GM19023 (cell line): ENCODE measurements around the gene GNPTG.
A peak's percentile ranks its signal among the peaks of the same experiment; 100 is the strongest.

Source experiments
- ATAC-seq: cut with Tn5 transposase; IDR thresholded peaks from one replicate; pipeline ENCODE4 v1.9.1; 2021; ENCODE audit warnings: mild to moderate bottlenecking, moderate library complexity; ENCODE audit not compliant: unreplicated experiment

Gene GNPTG

DNA sequence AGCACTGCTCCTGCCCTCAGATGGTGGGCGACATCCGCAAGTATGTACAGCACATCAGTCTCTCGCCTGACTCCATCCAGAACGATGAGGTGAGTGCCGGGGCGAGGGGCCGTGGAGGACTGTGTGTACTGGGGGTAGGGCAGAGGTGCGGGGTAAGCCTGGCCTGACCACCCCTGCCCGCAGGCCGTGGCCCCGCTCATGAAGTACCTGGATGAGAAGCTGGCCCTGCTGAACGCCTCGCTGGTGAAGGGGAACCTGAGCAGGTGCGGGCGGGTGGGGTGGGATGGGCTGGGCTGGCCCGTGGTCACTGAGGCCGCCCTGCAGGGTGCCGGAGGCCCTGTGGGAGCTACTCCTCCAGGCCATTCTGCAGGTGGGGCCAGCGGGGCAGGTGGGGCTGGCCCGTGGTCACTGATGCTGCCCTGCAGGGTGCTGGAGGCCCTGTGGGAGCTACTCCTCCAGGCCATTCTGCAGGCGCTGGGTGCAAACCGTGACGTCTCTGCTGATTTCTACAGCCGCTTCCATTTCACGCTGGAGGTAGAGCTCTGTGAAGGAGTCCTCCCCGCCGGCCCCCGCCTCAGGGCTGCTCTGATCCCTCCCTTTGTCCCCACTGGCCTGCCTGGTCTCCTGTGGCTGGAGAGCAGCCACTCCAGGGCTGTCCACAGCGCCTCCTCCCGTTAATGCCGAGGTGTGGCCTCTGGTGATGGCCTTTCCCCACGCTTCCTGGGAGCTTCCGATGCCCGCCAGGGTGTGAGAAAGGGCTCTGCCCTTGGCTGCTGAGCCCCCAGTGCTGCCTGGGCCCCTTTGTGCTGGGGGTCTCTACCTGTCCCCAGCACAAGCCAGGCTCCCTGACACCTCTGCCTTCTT, 5.1 kb upstream of the GNPTG start:
- no peak for ATAC-seq

DNA sequence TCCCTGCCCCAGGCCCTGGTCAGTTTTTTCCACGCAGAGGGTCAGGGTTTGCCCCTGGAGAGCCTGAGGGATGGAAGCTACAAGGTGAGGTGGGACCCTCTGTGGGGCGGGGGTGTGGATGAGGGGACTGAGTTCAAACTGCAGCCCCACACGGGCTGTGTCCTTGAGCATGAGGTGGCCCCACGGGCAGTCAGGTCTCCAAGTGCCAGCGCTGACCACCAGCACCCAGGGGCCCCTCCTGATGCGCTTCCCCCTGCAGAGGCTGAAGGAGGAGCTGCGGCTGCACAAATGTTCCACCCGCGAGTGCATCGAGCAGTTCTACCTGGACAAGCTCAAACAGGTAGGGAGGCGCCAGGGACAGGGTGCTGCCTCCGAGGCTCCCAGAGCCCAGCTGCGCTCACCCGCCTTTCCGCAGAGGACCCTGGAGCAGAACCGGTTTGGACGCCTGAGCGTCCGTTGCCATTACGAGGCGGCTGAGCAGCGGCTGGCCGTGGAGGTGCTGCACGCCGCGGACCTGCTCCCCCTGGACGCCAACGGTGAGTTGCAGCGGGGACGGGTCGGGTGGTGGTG, 4.4 kb upstream of the GNPTG start:
- no peak for ATAC-seq

DNA sequence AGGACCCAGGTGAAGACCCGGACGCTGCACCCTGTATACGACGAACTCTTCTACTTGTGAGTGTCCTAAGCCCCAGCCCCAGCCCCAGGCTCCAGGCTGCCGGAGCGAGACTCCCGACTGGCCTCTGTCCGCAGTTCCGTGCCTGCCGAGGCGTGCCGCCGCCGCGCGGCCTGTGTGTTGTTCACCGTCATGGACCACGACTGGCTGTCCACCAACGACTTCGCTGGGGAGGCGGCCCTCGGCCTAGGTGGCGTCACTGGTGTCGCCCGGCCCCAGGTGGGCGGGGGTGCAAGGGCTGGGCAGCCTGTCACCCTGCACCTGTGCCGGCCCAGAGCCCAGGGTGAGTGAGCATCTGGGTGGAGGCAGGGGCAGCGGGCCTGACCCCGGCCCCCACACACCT, 3.8 kb upstream of the GNPTG start:
- ATAC-seq = no peak

DNA sequence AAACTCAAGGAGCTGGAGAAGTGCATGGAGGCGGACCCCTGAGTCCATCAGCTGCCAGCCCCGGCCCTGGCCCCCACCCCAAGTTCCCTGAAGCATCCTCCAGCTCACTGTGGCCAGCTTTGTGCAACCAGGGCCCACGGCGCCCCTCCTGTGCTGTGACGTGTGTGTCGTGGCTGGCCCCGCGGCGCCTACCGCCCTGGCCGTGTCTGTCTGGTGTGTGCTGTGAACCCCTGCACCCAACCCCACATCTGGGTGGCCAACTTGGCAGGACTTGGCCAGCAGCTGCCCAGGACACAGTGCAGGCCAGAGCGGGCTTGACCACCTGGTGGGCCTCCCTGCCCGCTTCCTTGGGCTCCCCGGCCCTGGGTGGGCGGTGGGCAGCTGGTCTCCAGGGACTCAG, 3.3 kb upstream of the GNPTG start:
- ATAC-seq = no peak

DNA sequence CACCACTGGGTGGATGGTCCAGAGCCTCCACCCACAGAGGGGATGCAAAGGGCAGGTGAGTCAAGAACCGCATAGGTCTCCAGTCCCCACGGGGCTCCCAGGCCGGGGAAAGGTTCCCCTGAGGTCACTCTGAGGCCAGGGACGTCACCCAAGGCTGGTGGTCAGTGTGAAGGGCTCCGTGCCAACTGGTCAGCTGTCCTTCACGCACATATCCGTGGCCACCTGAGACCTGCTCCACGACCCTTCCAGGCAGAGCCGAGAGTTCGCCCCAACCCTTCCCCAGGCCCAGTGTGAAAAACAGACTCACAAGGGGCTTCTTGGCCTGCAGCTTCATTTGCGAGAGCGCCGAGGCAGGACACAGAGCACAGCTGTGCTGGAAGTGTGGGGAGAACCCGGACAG, 2.8 kb upstream of the GNPTG start:
- no peak for ATAC-seq

DNA sequence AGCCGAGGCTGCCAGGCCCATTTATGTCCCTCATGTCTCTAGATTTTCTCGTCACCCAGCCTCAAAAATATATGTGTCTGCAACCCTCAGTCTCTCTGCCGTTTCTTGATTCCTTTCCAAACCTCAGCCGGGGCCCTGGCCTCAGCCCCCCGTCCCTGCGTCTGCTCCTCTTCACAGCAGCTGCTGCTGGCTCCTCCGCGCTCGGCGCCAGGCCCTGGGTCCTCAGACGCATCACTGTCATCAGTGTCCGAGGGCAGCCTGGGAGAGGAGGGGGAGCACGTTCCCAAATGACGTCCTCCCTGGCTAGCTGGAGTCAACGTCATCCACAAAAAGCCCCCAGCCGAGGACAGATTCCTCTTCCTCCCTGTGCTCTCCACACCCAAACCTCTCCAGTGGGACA, 2.4 kb upstream of the GNPTG start:
- no peak for ATAC-seq

DNA sequence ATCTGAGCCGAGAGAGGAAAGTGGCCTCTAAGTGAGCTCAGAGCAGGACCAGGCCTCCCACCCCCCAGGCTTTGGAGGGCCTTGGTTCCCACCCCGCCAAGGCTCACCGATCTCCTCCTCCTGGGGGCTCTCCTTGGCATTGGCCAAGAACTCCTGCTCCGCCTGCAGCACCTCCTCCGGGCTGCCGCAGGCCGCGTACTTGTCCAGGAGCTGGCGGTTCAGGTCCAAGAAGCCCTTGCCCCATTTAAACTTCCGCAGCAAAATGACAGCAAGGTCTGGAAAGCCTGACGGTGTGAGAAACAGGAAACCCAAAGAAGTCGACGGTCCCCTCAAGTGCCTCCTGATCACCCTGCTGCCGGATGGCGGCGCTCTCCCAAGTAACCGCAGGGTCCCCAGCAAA, 1.8 kb upstream of the GNPTG start:
- ATAC-seq = no peak

DNA sequence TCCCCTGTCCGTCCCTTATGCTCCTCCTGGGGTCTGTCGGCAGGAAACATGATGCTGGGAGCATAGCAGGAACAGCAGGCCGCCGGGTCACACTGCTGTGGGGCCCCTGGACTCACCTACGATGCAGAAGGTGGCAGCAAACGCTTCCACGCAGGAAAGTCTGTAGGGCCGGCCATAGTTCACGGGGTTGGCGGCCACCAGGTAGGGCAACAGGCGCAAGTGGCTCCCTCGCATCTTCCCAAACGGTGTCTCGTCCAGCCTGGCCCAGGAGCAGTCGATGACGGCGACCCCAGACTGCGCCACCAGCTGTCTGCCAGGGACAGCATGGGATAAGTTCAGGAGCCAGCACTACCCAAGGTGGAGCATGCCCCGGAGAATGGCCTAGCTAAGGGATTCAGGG, 1.0 kb upstream of the GNPTG start:
- ATAC-seq = no peak

DNA sequence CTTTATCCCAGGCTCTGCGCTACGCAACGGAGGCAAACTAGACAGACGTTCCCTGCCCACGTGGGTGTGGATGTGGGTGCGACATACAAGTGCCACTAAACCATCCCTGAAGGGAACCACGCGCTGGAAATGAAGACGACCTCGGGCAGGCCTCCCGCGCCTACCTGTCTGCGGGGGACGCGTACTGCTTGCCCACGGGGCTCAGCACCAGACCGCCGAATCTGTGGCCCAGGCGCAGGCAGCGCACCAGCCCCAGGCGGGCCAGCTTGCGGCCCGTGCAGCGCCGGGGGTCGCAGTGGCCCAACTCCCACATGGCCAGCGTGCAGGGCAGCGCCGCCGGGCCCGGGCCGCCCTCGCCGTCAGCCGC, 533 bp upstream of the GNPTG start:
- ATAC-seq = peak; percentile 8

DNA sequence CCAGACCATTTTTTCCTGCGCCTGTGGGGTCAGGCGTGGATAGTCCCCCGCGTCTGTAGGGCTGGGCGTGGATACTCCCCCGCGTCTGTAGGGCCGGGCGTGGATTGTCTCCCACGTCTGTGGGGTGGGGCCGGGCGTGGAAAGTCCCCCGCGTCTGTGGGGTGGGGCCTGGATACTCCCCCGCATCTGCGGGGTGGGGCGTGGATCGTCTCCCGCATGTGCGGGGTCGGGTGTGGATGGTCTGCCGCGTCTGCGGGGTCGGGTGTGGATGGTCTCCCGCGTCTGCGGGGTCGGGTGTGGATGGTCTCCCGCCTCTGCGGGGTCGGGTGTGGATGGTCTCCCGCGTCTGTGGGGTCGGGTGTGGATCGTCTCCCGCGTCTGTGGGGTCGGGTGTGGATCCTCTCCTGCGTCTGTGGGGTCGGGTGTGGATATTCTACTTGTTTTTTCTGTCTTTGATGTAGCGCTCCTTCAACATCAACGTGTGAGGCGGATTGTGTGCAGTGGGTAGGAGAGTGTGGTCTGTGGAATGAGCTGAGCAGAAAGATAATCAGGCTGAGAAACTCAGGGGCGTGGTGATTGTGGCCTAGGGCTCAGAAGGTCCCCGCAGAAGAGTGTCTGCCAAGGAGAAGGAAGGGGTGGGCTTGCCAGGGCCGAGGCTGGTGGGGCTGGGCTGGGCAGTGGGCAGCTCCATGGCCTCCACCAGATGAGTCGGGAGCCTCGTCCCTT, 3.2 kb downstream of the GNPTG start:
- no peak for ATAC-seq

DNA sequence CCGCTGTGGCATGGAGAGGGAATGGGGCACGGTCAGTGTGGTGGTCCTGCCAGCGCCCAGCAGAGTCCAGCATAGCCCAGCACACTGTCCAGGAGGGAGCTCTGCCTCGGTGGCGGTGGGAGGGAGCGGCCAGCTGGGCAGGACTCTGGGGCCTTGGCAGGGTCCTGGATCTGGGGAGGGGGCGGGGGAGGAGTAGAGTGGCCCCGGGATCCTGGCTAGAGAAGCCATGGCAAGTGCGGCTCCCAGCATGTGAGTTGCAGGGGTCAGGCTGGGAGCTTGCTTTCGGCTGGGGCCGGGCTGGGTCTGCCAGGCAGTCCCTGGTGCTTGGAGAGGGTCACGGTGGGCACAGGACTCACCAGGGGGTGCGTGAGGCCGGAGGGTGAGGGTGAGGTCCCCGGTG, 3.9 kb downstream of the GNPTG start:
- no peak for ATAC-seq

DNA sequence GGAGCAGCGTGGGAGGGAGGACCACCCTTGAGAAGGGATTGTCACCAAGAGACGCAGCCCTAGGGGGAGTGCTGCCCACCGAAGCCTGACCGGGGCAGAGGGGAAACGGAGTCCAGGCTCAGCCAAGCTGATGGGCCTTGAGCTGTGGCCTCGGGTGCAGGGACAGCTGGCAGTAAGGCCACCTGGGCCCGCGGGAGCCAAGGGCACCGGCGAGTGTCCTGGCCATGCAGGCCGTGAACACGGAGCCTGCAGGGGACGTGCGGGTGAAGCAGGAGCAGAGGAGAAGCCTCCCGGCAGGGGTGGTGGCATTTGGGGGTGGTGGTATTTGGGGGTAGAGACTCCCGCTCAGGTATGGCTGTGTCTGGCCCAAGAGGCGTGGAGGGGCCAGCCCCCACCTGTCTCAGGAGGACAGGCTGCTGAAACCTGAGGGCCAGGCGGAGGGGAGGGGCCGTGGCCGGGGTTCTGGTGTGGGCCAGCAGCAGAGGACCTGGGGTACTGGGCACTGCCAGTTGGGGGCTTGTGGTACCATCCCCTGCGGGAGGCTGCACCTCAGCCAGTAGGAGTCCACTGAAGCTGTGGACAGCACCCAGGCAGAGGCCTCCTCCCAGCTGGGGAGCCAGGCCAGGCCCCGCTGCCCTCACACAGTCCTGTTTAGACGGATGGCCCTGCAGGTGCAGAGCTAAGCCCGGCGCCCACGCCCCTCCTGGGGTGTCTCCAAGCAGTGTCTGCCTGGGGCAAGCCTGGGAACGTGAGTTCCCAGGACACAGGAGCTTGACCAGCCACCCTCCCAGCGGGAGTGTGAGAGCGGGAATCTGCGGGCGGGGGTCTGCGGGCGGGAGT, 4.5 kb downstream of the GNPTG start:
- no peak for ATAC-seq

DNA sequence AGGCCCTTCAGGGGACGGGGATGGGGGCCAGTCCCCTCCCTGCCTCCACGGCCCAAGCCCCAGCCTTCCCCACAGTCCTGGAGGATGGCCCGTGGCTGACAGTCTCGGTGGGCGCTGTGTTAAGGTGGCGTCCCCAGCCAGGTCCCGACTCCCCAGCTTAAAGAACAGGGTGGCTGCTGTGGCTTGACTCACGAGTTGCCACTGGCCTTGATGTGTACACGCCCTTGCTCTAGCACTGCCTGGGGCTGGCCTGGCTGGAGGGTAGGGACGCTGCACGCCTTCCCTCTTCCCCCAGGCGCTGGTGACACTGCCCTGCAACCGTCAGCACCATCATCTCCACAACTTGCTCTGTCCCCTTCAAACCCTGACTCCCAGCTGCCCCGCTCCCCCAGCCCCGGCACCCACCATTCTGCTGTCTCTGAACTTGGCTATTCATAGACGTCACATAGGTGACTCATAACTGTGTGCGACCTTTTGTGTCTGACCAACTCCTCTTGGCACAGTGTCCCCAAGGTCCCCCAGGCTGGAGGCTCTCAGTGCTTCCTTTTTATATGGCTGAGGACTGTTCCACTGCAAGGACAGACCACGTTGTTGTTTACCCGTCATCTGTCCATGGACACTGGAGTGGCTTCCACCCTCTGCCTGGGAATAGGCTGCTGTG, 6.3 kb downstream of the GNPTG start:
- ATAC-seq = no peak

DNA sequence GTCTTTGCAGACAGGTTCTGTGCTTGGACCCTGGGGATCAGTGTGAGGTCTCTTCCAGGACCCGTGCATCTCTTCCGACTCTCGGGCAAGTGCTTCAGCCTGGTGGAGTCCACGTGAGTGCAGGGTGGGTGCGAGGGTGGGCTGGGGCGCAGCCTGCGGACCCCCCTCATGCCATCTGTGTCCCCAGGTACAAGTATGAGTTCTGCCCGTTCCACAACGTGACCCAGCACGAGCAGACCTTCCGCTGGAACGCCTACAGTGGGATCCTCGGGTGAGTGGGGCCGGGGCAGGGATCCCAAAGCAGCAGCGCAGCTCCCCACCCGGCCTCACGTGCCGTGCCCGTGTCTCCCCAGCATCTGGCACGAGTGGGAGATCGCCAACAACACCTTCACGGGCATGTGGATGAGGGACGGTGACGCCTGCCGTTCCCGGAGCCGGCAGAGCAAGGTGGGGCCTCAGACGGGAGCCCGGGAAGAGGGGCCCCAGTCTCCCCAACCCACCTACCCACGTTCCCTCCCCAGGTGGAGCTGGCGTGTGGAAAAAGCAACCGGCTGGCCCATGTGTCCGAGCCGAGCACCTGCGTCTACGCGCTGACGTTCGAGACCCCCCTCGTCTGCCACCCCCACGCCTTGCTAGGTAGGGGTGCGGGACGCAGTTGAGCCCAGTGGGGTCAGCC, 10.1 kb downstream of the GNPTG start:
- ATAC-seq = no peak

DNA sequence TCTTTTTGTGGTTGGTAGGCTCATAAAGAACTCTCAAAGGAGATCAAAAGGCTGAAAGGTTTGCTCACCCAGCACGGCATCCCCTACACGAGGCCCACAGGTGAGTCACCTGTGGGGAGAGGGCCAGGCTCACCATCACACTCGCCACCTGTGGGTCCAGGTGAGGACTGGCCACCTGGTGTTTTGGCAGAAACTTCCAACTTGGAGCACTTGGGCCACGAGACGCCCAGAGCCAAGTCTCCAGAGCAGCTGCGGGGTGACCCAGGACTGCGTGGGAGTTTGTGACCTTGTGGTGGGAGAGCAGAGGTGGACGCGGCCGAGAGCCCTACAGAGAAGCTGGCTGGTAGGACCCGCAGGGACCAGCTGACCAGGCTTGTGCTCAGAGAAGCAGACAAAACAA, 11.1 kb downstream of the GNPTG start:
- ATAC-seq = no peak

DNA sequence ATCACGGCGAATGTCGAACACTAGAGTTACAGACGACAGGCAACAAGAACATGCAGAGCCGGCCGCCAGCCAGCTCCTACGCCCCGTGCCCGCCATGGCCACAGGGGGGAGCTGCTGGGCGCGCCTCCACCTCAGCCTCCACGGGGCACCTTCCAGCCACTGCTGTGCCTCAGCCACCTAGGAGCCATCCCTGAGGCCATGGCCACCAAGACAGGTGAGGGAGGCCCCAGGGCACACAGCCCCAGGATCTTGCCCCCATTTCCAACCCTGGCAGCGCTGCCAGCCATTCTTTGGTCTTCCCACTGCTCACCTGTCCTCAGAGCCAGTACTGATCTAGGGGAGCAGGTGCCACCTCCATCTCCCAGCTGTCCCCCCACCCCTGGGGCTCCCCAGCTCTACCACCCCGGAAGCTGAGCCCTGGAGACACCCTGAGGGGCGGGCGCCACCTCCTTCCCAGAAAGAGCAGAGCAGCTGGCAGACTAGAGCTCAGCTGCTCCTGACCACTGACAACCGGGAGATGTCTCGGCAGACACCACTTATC, 11.8 kb downstream of the GNPTG start:
- no peak for ATAC-seq

DNA sequence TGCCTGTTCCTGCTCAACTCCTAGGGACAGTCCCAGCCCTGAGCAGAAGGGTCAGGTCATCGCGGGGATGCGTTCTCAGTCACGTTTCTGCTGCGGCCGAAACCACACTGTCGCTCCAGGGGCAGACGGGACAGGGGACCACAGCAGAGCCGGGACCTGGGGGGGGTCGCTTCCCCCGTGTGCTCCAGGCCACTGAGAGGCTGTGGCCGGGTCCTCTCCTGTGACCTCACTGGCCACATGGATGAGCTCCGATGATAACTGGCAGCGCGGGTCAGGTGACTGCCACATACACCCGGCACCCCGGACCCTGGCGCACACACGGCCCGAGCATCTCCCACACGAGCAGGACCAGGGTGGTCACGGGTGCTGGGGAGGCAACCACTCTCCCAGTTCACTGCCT, 12.8 kb downstream of the GNPTG start:
- ATAC-seq = no peak

DNA sequence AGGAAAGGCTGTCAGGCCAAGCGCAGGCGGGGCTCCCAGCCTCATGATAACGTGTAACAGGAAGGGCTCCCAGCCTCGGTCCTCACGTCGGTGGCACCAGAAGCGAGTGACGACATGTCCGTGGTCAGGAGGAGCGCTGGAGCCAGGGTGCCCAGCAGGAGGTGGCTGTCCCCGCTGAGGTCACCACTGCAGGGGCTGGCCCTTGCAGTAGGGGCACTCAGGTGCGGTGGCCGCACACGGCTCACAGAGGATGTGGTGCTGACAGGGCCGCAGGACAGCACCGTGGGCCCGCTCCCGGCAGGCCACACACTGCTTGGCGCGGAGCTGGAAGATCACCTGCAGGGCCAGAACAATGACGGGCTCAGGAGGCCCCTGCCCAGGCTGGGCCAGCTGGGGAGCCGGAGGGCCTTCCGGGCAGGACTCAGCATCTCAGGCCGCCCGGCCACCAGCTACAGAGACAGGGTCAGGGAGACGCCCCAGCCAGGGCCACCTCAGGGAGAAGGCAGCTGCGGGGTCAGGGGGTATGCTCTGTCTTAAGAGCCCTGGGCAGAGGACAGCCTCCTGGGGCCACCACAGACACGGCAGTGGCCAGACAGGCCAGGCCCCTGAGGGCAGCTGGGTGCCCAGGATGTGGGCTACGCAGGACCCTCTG, 14.5 kb downstream of the GNPTG start:
- ATAC-seq = no peak

DNA sequence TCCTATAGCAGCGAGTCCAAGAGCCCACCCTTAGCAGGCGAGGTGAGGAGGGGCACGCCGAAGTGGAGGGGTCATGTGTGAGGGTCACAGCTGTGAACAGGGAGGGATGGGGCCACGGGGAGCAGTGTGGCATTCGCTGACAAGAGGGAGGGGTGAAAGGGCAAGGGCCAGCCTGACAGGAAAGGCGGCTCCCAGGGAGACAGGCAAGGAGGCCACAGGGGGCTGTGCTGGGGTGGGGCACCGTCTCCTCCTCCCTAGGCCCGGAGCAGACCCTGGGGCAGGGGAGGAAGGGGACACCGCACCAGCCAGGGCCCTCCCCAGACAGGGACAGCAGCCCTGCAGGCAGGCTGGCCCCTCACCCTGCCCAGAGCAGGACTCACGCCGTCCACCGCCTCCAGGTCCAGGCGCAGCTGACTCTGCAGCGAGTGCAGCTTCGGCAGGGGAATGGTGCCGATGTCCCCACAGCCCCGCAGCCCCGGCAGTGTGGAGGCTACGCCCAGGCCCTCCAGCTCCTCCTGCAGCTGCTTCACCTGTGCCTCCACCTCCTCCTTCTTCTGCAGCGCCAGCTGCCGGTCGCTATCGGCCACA, 15.1 kb downstream of the GNPTG start:
- no peak for ATAC-seq
